Fibroblast of skin of left quadriceps (primary cell): ENCODE results near the gene CCDC12.
A peak's percentile ranks its signal among the peaks of the same experiment; 100 is the strongest.

ENCODE experiments used
- DNase-seq, 2 experiments: peaks; one replicate each; pipeline ENCODE4 v3.0.0-alpha.2; 2013; ENCODE audit warnings: low read depth in 2 of 2

CCDC12 gene

GRCh38 chr3:46936733-46937250 is 39.8 kb downstream of the CCDC12 start:
- no peak for DNase-seq

- DNase-seq = no peak
Measured at GRCh38 chr3:46935989-46936558, 40.5 kb downstream of the CCDC12 start.

- peak; percentile 87 to 88 for DNase-seq
Measured at GRCh38 chr3:46935168-46935858, 41.2 kb downstream of the CCDC12 start.

GRCh38 chr3:46934498-46935167 is 41.9 kb downstream of the CCDC12 start:
- DNase-seq = no peak

- no peak for DNase-seq
Measured at GRCh38 chr3:46934072-46934471, 42.5 kb downstream of the CCDC12 start.

- no peak for DNase-seq
Measured at GRCh38 chr3:46933261-46933660, 43.3 kb downstream of the CCDC12 start.

GRCh38 chr3:46932455-46933225 is 43.9 kb downstream of the CCDC12 start:
- DNase-seq = no peak

GRCh38 chr3:46931631-46932331 is 44.8 kb downstream of the CCDC12 start:
- no peak for DNase-seq

GRCh38 chr3:46930945-46931403 is 45.6 kb downstream of the CCDC12 start:
- no peak for DNase-seq

GRCh38 chr3:46930166-46930944 is 46.2 kb downstream of the CCDC12 start:
- DNase-seq = no peak

- no peak for DNase-seq
Measured at GRCh38 chr3:46929324-46929723, 47.2 kb downstream of the CCDC12 start.

GRCh38 chr3:46928282-46928681 is 48.3 kb downstream of the CCDC12 start:
- DNase-seq = no peak

GRCh38 chr3:46927718-46928073 is 48.8 kb downstream of the CCDC12 start:
- DNase-seq = no peak

- DNase-seq = no peak
Measured at GRCh38 chr3:46926871-46927717, 49.5 kb downstream of the CCDC12 start.

- no peak for DNase-seq
Measured at GRCh38 chr3:46926447-46926846, 50.1 kb downstream of the CCDC12 start.

- no peak for DNase-seq
Measured at GRCh38 chr3:46926039-46926438, 50.5 kb downstream of the CCDC12 start.

- no peak for DNase-seq
Measured at GRCh38 chr3:46925585-46925934, 51.0 kb downstream of the CCDC12 start.

- no peak for DNase-seq
Measured at GRCh38 chr3:46924921-46925584, 51.5 kb downstream of the CCDC12 start.
